SH-SY5Y (cell line): Measurements from ENCODE around the gene SETD5.

Source experiments
- GATA2 ChIP-seq: IDR thresholded peaks from 2 replicates; pipeline ENCODE4 v1.6.1; 2011; ENCODE audit warnings: mild to moderate bottlenecking, low read depth, low read length
- GATA3 ChIP-seq: IDR thresholded peaks from 2 replicates; pipeline ENCODE4 v1.6.1; 2011; ENCODE audit warnings: low read depth, mild to moderate bottlenecking, low read length, moderate library complexity

GRCh38 chr3:9500108-9501050 lies 103.0 kb downstream of the SETD5 start:
- TF ChIP-seq GATA3, result no peak
- TF ChIP-seq GATA2, result no peak
